Chondrocyte (in vitro differentiated cells): Measurements from ENCODE around the gene EPAS1. TPM values are rescaled to one million over a fixed set of nuclear protein-coding genes. Genes with fewer than 3 reads are reported as not detected.

ENCODE experiments used
- DNase-seq: peaks from one replicate; pipeline ENCODE4 v3.0.0; 2021; ENCODE audit warnings: mixed read lengths, low spot score
- H3K27ac Mint-ChIP-seq: one replicate; pipeline ENCODE4 v1.8.0; 2021; ENCODE audit warnings: mild to moderate bottlenecking, moderate library complexity, mixed read lengths; ENCODE audit not compliant: unreplicated experiment
- H3K27me3 Mint-ChIP-seq: 2 replicates; pipeline ENCODE4 v1.8.0; 2021; ENCODE audit warnings: low read depth, mixed read lengths
- H3K36me3 Mint-ChIP-seq: 2 replicates; pipeline ENCODE4 v1.8.0; 2021; ENCODE audit warnings: low read depth, mixed read lengths
- H3K4me1 Mint-ChIP-seq: 2 replicates; pipeline ENCODE4 v1.8.0; 2021; ENCODE audit warnings: low read depth, mild to moderate bottlenecking, mixed read lengths
- H3K4me3 Mint-ChIP-seq: one replicate; pipeline ENCODE4 v1.8.0; 2021; ENCODE audit warnings: mild to moderate bottlenecking, moderate library complexity, mixed read lengths; ENCODE audit not compliant: unreplicated experiment
- H3K9me3 Mint-ChIP-seq: 2 replicates; pipeline ENCODE4 v1.8.0; 2021; ENCODE audit warnings: low read depth, mixed read lengths
- total RNA-seq: library from RNA; stranded (reverse); gene quantifications from 3 replicates; pipeline ENCODE4 v1.2.1, GENCODE V29; 2021
- TF ChIP-seq, protein P1 (sequence below): fragments of 200-600 bp; sonication (generic); IDR thresholded peaks from 2 replicates; pipeline ENCODE4 v1.5.0; 2021; ENCODE audit warnings: antibody characterized with exemption, mild to moderate bottlenecking, moderate library complexity

Gene EPAS1
- total RNA-seq, 1 donor from 2014 or later: 122 TPM

DNA sequence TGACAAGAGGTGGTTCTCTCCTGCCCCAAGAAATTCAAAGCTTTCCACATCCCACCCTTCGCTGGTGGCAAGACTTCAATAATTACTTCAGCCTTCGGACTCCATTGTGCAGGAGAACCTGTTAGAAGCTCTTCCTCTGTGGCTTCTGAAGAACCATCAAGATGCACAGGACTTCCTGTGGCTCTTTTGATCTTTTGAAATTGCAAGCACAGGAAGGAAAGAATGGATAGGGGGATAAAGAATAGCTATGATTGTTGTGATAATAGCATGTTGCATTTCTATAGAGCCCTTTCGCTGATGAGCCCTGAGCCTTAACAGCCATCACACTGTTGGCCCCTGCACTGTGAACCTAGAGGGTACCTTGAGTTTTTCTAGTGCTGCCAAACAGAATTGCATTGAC lies 7.4 kb downstream of the EPAS1 start:
- TF ChIP-seq, protein P1, sequence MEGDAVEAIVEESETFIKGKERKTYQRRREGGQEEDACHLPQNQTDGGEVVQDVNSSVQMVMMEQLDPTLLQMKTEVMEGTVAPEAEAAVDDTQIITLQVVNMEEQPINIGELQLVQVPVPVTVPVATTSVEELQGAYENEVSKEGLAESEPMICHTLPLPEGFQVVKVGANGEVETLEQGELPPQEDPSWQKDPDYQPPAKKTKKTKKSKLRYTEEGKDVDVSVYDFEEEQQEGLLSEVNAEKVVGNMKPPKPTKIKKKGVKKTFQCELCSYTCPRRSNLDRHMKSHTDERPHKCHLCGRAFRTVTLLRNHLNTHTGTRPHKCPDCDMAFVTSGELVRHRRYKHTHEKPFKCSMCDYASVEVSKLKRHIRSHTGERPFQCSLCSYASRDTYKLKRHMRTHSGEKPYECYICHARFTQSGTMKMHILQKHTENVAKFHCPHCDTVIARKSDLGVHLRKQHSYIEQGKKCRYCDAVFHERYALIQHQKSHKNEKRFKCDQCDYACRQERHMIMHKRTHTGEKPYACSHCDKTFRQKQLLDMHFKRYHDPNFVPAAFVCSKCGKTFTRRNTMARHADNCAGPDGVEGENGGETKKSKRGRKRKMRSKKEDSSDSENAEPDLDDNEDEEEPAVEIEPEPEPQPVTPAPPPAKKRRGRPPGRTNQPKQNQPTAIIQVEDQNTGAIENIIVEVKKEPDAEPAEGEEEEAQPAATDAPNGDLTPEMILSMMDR: no peak
- H3K9me3 Mint-ChIP-seq: peaks cover 3% of the 10 kb centered on the region
- H3K27me3 Mint-ChIP-seq: peaks cover 2% of the 10 kb centered on the region
- no peak overlapping the region for H3K27ac Mint-ChIP-seq
- H3K4me3 Mint-ChIP-seq: no peak overlapping the region
- peaks cover 6% of the 10 kb centered on the region for H3K36me3 Mint-ChIP-seq
- H3K4me1 Mint-ChIP-seq: peaks cover 41% of the 10 kb centered on the region
- no peak for DNase-seq

DNA sequence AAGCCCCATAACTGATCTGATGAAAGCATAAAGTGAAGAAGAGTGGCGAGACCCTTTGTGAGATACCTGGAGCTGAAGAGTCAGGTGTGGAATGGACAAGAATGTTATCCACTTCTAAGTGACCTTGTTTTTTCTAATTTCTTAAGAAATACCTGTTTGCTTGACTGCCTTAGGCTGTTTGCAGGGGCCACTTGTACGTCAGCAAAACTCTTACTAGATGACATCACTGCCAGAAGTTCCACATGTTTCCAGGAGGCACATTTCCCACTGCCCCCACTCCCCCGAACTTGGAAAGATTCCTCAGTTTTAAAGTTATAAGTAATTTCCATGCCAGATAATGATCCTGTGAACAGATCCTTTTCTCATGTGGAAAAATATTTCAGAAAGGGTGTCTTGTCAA lies 8.0 kb downstream of the EPAS1 start:
- TF ChIP-seq, protein P1: no peak
- Mint-ChIP-seq H3K9me3 (peaks cover 3% of the 10 kb centered on the region), H3K27ac (no peak overlapping the region), H3K27me3 (peaks cover 2% of the 10 kb centered on the region), H3K36me3 (peaks cover 6% of the 10 kb centered on the region), H3K4me3 (no peak overlapping the region), H3K4me1 (peaks cover 36% of the 10 kb centered on the region)
- no peak for DNase-seq

DNA sequence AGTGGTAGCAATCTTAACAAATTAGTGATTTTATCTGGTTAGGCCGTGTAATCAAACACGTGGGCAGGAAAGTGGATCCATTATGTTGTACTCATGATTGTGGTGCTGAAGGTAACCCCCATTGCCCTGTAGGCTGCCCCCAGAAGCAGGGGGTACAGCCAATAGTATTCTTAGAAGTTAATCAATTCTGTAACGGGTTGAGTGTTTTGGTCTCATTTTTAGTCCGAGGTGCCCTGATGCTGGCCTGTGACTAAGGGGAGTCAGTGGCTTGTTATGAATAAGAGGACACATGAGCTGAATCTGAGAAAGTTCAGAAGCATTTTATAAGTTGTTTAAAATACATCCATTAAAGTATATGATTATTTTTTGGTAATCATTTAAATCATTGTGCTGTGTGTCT lies 8.6 kb downstream of the EPAS1 start:
- Mint-ChIP-seq H3K9me3 (peaks cover 3% of the 10 kb centered on the region), H3K27me3 (peaks cover 2% of the 10 kb centered on the region), H3K27ac (no peak overlapping the region), H3K4me1 (peaks cover 30% of the 10 kb centered on the region), H3K4me3 (no peak overlapping the region), H3K36me3 (peaks cover 6% of the 10 kb centered on the region)
- TF ChIP-seq, protein P1: no peak
- DNase-seq: no peak

DNA sequence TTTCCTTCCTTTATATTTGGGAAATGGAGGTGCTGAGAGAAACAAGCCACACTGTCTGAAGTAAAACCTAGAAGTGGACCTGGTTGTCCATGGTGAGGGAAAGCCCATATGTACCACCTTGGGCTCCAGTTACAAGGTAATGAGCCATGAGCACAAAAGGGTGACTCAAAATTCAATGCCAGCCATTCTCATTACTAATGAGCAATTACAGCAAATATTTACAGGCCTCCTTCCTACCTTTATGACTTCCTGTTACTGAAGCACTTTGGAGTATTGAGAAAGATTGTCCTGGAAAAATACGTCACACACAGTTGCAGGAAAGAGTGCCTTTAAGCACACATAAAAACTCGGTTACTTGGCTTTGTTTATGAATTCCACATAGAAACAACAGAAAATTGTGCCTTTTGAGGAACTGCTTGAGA lies 9.1 kb downstream of the EPAS1 start:
- H3K27me3 Mint-ChIP-seq: peaks cover 2% of the 10 kb centered on the region
- peaks cover 7% of the 10 kb centered on the region for H3K36me3 Mint-ChIP-seq
- no peak overlapping the region for H3K27ac Mint-ChIP-seq
- no peak for DNase-seq
- no peak overlapping the region for H3K4me3 Mint-ChIP-seq
- TF ChIP-seq, protein P1: no peak
- peaks cover 3% of the 10 kb centered on the region for H3K9me3 Mint-ChIP-seq
- peaks cover 34% of the 10 kb centered on the region for H3K4me1 Mint-ChIP-seq

DNA sequence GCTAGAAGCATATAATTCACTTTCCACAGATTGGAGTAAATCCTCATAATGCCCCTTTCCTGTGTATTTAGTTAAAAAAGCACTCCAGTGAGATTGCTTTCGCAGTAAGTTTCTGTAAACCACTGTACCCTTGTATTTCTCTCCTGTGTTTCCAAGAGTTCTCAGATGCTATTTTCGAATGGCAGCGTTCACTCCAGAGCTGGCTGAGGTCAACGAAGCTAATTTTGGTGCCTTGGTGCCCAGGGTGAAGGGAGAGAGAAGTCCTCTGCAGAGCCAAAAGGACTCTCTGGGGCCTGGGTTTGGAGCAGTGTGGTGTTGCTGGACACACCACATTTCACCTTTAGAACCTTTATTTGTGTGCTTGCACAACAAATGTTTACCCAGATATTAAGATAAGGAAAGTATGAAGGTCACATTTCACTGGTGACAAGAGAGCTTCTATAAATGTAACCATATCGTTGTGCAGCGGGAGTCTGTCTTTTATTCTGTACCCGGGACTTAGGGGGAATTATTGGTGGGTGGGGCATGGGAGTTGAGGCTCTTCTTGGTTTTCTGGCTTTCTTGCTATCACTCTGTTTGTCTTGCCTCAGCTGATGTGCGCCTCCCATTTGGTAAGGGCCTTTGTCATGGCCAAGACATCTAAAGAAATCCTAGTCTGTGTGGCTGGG lies 9.9 kb downstream of the EPAS1 start:
- no peak overlapping the region for H3K4me3 Mint-ChIP-seq
- H3K36me3 Mint-ChIP-seq: peaks cover 7% of the 10 kb centered on the region
- H3K4me1 Mint-ChIP-seq: peaks cover 42% of the 10 kb centered on the region
- H3K27me3 Mint-ChIP-seq: peaks cover 2% of the 10 kb centered on the region
- H3K27ac Mint-ChIP-seq: peak overlapping the region; percentile 10
- peaks cover 3% of the 10 kb centered on the region for H3K9me3 Mint-ChIP-seq
- TF ChIP-seq, protein P1: no peak
- DNase-seq: no peak
